ENCODE data around the gene ZNHIT2. TPM values are rescaled to one million over a fixed set of nuclear protein-coding genes. Genes with fewer than 3 reads are reported as not detected.
A peak's percentile ranks its signal among the peaks of the same experiment; 100 is the strongest.

Gene ZNHIT2
- total and polyA plus RNA-seq, 8 donors = 3.1 to 10.6 (median 5.8) TPM

GRCh38 chr11:65087827-65088226, 29.7 kb downstream of the ZNHIT2 start:
- H3K36me3 ChIP-seq = peaks cover 0 to 52% of the 10 kb centered on the region in 2 donors
- no peaks in the 10 kb centered on the region for H3K9me3 ChIP-seq
- peaks cover 9 to 27% of the 10 kb centered on the region in 2 donors for H3K4me1 ChIP-seq
- DNase-seq (no peak), ATAC-seq (no peak)
- intact Hi-C loops (cut with DNase I) = no loop called here
- TF ChIP-seq, protein P1, sequence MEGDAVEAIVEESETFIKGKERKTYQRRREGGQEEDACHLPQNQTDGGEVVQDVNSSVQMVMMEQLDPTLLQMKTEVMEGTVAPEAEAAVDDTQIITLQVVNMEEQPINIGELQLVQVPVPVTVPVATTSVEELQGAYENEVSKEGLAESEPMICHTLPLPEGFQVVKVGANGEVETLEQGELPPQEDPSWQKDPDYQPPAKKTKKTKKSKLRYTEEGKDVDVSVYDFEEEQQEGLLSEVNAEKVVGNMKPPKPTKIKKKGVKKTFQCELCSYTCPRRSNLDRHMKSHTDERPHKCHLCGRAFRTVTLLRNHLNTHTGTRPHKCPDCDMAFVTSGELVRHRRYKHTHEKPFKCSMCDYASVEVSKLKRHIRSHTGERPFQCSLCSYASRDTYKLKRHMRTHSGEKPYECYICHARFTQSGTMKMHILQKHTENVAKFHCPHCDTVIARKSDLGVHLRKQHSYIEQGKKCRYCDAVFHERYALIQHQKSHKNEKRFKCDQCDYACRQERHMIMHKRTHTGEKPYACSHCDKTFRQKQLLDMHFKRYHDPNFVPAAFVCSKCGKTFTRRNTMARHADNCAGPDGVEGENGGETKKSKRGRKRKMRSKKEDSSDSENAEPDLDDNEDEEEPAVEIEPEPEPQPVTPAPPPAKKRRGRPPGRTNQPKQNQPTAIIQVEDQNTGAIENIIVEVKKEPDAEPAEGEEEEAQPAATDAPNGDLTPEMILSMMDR (IDR thresholded peaks at IDR 0.05) = no peak
- no peak overlapping the region for H3K27ac ChIP-seq
- no peaks in the 10 kb centered on the region for H3K27me3 ChIP-seq
- H3K4me3 ChIP-seq = no peak overlapping the region

DNA sequence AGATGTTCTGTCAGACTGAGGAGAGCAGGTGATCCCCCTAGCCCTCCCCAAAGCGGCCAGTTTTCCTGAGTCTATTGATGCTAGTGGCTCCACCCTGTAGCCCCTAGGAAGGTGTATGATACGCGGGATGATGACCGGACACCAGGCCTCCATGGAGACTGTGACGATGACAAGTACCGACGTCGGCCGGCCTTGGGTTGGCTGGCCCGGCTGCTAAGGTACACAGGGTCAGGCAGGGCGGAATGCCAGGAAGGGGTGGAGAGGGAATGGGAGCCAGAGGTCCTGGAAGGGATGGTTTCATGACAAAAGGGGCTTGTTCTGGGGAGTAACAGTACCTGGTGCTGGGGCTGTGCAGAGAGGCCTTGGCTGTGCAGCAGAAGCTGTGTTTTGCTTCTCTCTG, 30.3 kb downstream of the ZNHIT2 start:
- H3K27me3 ChIP-seq = no peaks in the 10 kb centered on the region
- H3K9me3 ChIP-seq = no peaks in the 10 kb centered on the region
- no peak for DNase-seq
- peaks cover 9 to 27% of the 10 kb centered on the region in 2 donors for H3K4me1 ChIP-seq
- H3K4me3 ChIP-seq = no peak overlapping the region
- intact Hi-C loops (cut with DNase I) = no loop called here
- H3K27ac ChIP-seq = no peak overlapping the region
- H3K36me3 ChIP-seq = peaks cover 0 to 52% of the 10 kb centered on the region in 2 donors
- TF ChIP-seq, protein P1 (IDR thresholded peaks at IDR 0.05) = no peak
- ATAC-seq = no peak

DNA sequence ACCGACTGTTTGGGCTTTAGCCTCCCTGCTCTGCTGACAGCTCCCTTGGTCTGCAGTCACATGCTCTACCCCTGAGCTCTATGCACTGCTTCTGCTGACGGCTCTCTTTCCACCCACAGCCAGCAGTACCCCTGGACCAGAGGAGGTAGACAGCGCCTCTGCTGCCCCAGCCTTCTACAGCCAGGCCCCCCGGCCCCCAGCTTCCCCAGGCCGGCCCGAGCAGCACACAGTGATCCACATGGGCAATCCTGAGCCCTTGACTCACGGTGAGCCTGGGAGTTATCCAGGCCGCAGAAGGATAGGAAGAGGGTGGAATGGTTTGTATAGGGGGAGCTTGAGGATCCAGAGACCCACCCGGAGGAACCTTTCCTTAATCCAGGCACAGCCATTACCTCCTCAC, 30.7 kb downstream of the ZNHIT2 start:
- Histone ChIP-seq H3K27ac (no peak overlapping the region), H3K36me3 (peaks cover 0 to 52% of the 10 kb centered on the region in 2 donors), H3K27me3 (no peaks in the 10 kb centered on the region), H3K4me1 (peaks cover 9 to 27% of the 10 kb centered on the region in 2 donors), H3K9me3 (no peaks in the 10 kb centered on the region), H3K4me3 (no peak overlapping the region)
- no peak for DNase-seq
- intact Hi-C loops (cut with DNase I) = no loop called here
- TF ChIP-seq, protein P1 (IDR thresholded peaks at IDR 0.05) = no peak
- no peak for ATAC-seq

- no peak for ATAC-seq
- Histone ChIP-seq H3K36me3 (peaks cover 0 to 52% of the 10 kb centered on the region in 2 donors), H3K27ac (peak overlapping the region in 1 of 2 donors; percentile 90), H3K27me3 (no peaks in the 10 kb centered on the region), H3K4me1 (peaks cover 9 to 27% of the 10 kb centered on the region in 2 donors), H3K4me3 (no peak overlapping the region), H3K9me3 (no peaks in the 10 kb centered on the region)
- TF ChIP-seq, protein P1 (IDR thresholded peaks at IDR 0.05) = no peak
- DNase-seq = no peak
- intact Hi-C loops (cut with DNase I) = no loop called here
Measured at GRCh38 chr11:65085446-65085845, 32.1 kb downstream of the ZNHIT2 start.

- ATAC-seq (no peak), DNase-seq (no peak)
- Histone ChIP-seq H3K4me3 (peak overlapping the region; percentile 79 to 85), H3K36me3 (peaks cover 0 to 48% of the 10 kb centered on the region in 2 donors), H3K27me3 (no peaks in the 10 kb centered on the region), H3K27ac (peak overlapping the region; percentile 90 to 92), H3K9me3 (no peaks in the 10 kb centered on the region), H3K4me1 (peaks cover 9 to 27% of the 10 kb centered on the region in 2 donors)
- intact Hi-C loops (cut with DNase I) = no loop called here
- TF ChIP-seq, protein P1 (IDR thresholded peaks at IDR 0.05) = no peak
Measured at GRCh38 chr11:65084598-65085375, 32.7 kb downstream of the ZNHIT2 start.

Data from left lung (tissue), 10 donors.